Mucosa of descending colon (tissue), 3 donors: ENCODE data around the gene PIK3R2. TPM values are rescaled to one million over a fixed set of nuclear protein-coding genes. Genes with fewer than 3 reads are reported as not detected.

Experiments used
- ATAC-seq: fragments of 200-7000 bp; cut with Tn5 transposase; one replicate; pipeline ENCODE4 v1.9.1; 2020; ENCODE audit warnings: mild to moderate bottlenecking, moderate library complexity
- DNase-seq, 3 donors: peaks; one replicate each; pipeline ENCODE4 v3.0.0-alpha.2; 2020
- H3K36me3 ChIP-seq: fragments of 200-600 bp; one replicate; pipeline ENCODE4 v1.8.0; 2021; ENCODE audit warnings: low read depth, mild to moderate bottlenecking
- H3K4me1 ChIP-seq: fragments of 200-600 bp; one replicate; pipeline ENCODE4 v1.8.0; 2021; ENCODE audit warnings: low read depth, mild to moderate bottlenecking
- H3K4me3 ChIP-seq: fragments of 200-600 bp; one replicate; pipeline ENCODE4 v1.8.0; 2021; ENCODE audit warnings: mild to moderate bottlenecking
- H3K9me3 ChIP-seq: fragments of 200-600 bp; one replicate; pipeline ENCODE4 v1.8.0; 2021; ENCODE audit warnings: mild to moderate bottlenecking
- CTCF ChIP-seq: fragments of 200-600 bp; IDR thresholded peaks from one replicate; pipeline ENCODE4 v1.8.0; 2022; ENCODE audit warnings: antibody characterized with exemption, mild to moderate bottlenecking
- intact Hi-C, 2 donors: fragments of 100-400 bp; cut with DNase I in 1 of 2; cut with micrococcal nuclease in 1 of 2; formaldehyde crosslinking; loops; one replicate each; pipeline versions ENCODE4 v1.11.0 to v1.11.1; 2022; cut with DNase I, micrococcal nuclease
- total RNA-seq, 3 donors: library from RNA; stranded (reverse); fragmentation: NEBNext Ultra II Directional in 2 of 3; extraction: Animal tissue kit (Norgen Biotek cat#: 25700) in 2 of 3; gene quantifications; one replicate each; pipeline versions ENCODE4 v1.2.1 to v1.2.4, GENCODE V29; 2021 to 2023
- donor health status: DM: no; HTN: no; CAD: no; lungs with moderate emphysema.
- donor health status: DM: no; HTN: no; CAD: no.
- donor health status: DM: no; HTN: yes; CAD: no.

The PIK3R2 gene
- total RNA-seq, 3 donors from 2014 or later, result 31.6 to 40.0 (median 35.2) TPM

GRCh38 chr19:18183529-18183928 lies 30.6 kb downstream of the PIK3R2 start:
- peaks cover 6% of the 10 kb centered on the region for H3K4me1 ChIP-seq
- intact Hi-C loops, result no loop called here
- H3K9me3 ChIP-seq, result no peaks in the 10 kb centered on the region
- peak; percentile 93 for ATAC-seq
- TF ChIP-seq CTCF, result no peak
- H3K36me3 ChIP-seq, result no peaks in the 10 kb centered on the region
- H3K4me3 ChIP-seq, result no peak overlapping the region
- DNase-seq, result peak in 1 of 3 donors; percentile 66

DNA sequence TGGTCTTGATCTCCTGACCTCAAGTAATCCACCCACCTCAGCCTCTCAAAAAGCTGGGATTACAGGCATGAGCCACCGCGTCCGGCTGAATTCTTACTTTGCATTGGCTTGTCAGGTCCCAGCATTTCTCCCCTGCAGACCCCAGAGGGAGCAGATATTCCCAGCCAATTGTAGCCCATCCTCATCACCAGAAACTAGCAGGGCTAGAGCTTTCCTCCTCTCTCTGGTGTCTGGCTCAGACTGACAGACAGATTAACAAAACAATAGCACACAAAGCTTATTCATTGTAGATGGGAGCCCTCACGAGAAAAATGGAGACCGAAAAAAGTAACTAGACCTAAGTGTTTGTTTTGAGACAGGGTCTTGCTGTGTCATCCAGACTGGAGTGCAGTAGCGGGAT lies 32.6 kb downstream of the PIK3R2 start:
- TF ChIP-seq CTCF, result no peak
- intact Hi-C loops, result no loop called here
- Histone ChIP-seq H3K9me3 (no peaks in the 10 kb centered on the region), H3K4me1 (peaks cover 6% of the 10 kb centered on the region), H3K36me3 (no peaks in the 10 kb centered on the region), H3K4me3 (no peak overlapping the region)
- DNase-seq (no peak), ATAC-seq (no peak)

- no peaks in the 10 kb centered on the region for H3K9me3 ChIP-seq
- no peak for DNase-seq
- ATAC-seq, result no peak
- H3K4me1 ChIP-seq, result peaks cover 20% of the 10 kb centered on the region
- no peak for TF ChIP-seq CTCF
- intact Hi-C loops, result no loop called here
- H3K36me3 ChIP-seq, result no peaks in the 10 kb centered on the region
- no peak overlapping the region for H3K4me3 ChIP-seq
Measured at GRCh38 chr19:18190278-18190677, 37.3 kb downstream of the PIK3R2 start.

DNA sequence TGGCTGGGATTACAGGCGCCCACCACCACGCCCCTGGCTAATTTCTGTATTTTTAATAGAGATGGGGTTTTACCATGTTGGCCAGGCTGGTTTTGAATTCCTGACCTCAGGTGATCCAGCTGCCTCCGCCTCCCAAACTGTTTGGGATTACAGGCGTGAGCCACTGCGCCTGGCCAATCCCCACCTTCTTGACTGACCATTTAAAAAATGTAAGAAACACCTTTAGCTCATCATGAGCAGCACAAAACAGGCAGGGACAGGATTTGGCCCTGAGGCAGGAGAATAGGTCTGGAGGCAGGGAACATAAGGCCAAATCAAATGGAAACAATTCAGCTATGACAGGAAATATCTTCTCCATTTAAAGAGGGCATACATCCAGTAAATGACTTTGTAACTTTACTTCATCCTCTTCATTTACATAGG lies 38.7 kb downstream of the PIK3R2 start:
- DNase-seq, result peak in 1 of 3 donors; percentile 48
- intact Hi-C loops, result no loop called here
- Histone ChIP-seq H3K36me3 (no peaks in the 10 kb centered on the region), H3K9me3 (no peaks in the 10 kb centered on the region), H3K4me1 (peaks cover 20% of the 10 kb centered on the region), H3K4me3 (no peak overlapping the region)
- ATAC-seq, result no peak
- no peak for TF ChIP-seq CTCF

GRCh38 chr19:18192673-18193387 lies 39.9 kb downstream of the PIK3R2 start, which contains the start of gene MPV17L2:
MPV17L2 (plus strand) TSS chr19:18193218; CDS start chr19:18193282, 64 bp downstream.
- no peak for TF ChIP-seq CTCF
- H3K4me3 ChIP-seq, result peak within 1 kb of the TSS; percentile 67
- H3K4me1 ChIP-seq, result peaks cover 20% of the 10 kb centered on the region
- no peaks in the 10 kb centered on the region for H3K36me3 ChIP-seq
- intact Hi-C loops, result loop anchor here in 1 of 2 donors (1.0 kb wide), 1 partner anchor 11 kb away; the partner anchor contains the start of gene RAB3A
- H3K9me3 ChIP-seq, result no peaks in the 10 kb centered on the region
- ATAC-seq (peak; percentile 93), DNase-seq (peak; percentile 98 to 100 (median 99))
